Measurements from ENCODE around the gene CALD1.

- TF ChIP-seq, protein P1, sequence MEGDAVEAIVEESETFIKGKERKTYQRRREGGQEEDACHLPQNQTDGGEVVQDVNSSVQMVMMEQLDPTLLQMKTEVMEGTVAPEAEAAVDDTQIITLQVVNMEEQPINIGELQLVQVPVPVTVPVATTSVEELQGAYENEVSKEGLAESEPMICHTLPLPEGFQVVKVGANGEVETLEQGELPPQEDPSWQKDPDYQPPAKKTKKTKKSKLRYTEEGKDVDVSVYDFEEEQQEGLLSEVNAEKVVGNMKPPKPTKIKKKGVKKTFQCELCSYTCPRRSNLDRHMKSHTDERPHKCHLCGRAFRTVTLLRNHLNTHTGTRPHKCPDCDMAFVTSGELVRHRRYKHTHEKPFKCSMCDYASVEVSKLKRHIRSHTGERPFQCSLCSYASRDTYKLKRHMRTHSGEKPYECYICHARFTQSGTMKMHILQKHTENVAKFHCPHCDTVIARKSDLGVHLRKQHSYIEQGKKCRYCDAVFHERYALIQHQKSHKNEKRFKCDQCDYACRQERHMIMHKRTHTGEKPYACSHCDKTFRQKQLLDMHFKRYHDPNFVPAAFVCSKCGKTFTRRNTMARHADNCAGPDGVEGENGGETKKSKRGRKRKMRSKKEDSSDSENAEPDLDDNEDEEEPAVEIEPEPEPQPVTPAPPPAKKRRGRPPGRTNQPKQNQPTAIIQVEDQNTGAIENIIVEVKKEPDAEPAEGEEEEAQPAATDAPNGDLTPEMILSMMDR (IDR thresholded peaks at IDR 0.05), result no peak
- peak in 1 of 2 donors; percentile 28 for TF ChIP-seq POLR2A (IDR thresholded peaks at IDR 0.05)
Observed at GRCh38 chr7:134789967-134790685, 10.7 kb downstream of the CALD1 start.
